ENCODE data around the gene JSRP1.
"Not testable (repeated sequence)": the region's sequence is repeated elsewhere in the genome, so short reads cannot be mapped to it uniquely, and the experiment has no call there.

The JSRP1 gene

GRCh38 chr19:2282062-2282861 is 26.0 kb upstream of the JSRP1 start, which contains the start of gene PEAK3:
Gene PEAK3, minus strand, starts transcription at chr19:2282175. Its CDS starts 1,244 bp downstream, at chr19:2280931.
- DNase-seq, result no peak

- DNase-seq, result not testable (repeated sequence)
Measured at GRCh38 chr19:2281265-2282061, 25.2 kb upstream of the JSRP1 start.

- no peak for DNase-seq
Measured at GRCh38 chr19:2280633-2281264, 24.5 kb upstream of the JSRP1 start.

- DNase-seq, result no peak
Measured at GRCh38 chr19:2278459-2279158, 22.4 kb upstream of the JSRP1 start.

- no peak for DNase-seq
Measured at GRCh38 chr19:2277138-2277537, 20.9 kb upstream of the JSRP1 start.

GRCh38 chr19:2276429-2276986 is 20.3 kb upstream of the JSRP1 start:
- no peak for DNase-seq

- no peak for DNase-seq
Measured at GRCh38 chr19:2275588-2276428, 19.6 kb upstream of the JSRP1 start.

GRCh38 chr19:2274931-2275535 is 18.8 kb upstream of the JSRP1 start:
- no peak for DNase-seq

- DNase-seq, result no peak
Measured at GRCh38 chr19:2274185-2274711, 18.0 kb upstream of the JSRP1 start.

GRCh38 chr19:2273356-2274184 is 17.4 kb upstream of the JSRP1 start:
- peak; percentile 63 for DNase-seq

- DNase-seq, result no peak
Measured at GRCh38 chr19:2271234-2272103, 15.3 kb upstream of the JSRP1 start.

GRCh38 chr19:2270423-2271233 is 14.4 kb upstream of the JSRP1 start:
- DNase-seq, result peak; percentile 61

GRCh38 chr19:2270157-2270422 is 13.9 kb upstream of the JSRP1 start:
- DNase-seq, result no peak

- DNase-seq, result peak; percentile 98
Measured at GRCh38 chr19:2269244-2270156, 13.3 kb upstream of the JSRP1 start.

GRCh38 chr19:2268861-2269243 is 12.6 kb upstream of the JSRP1 start:
- DNase-seq, result no peak

- no peak for DNase-seq
Measured at GRCh38 chr19:2268480-2268830, 12.2 kb upstream of the JSRP1 start.

All from activated T-cell treated with anti-CD3 and anti-CD28 coated beads for 4 hours (primary cell).